ENCODE data around the gene TRAPPC11.

The TRAPPC11 gene

GRCh38 chr4:183612329-183613250 is 46.5 kb upstream of the TRAPPC11 start:
- Histone ChIP-seq H3K36me3 (replicated peaks; ENCODE audit: low read depth, low read length) (no peaks in the 10 kb centered on the region), H2AFZ (ENCODE audit: low read depth, low read length) (no peak overlapping the region), H3K9ac (ENCODE audit: low read length) (no peak overlapping the region), H3K4me3 (ENCODE audit: low read length) (no peak overlapping the region), H3K27me3 (ENCODE audit: low read depth, low read length) (no peaks in the 10 kb centered on the region), H4K20me1 (ENCODE audit: insufficient read depth, low read length) (no peaks in the 10 kb centered on the region), H3K4me1 (ENCODE audit: low read length) (no peaks in the 10 kb centered on the region), H3K9me3 (ENCODE audit: insufficient read depth, low read length) (no peaks in the 10 kb centered on the region), H3K4me2 (ENCODE audit: low read length) (no peak overlapping the region), H3K27ac (ENCODE audit: low read length) (no peak overlapping the region), H3K79me2 (ENCODE audit: low read length) (no peaks in the 10 kb centered on the region)
- TF ChIP-seq EZH2phosphoT487 (IDR thresholded peaks at IDR 0.05; ENCODE audit: low read depth) (no peak), CTCF (IDR thresholded peaks at IDR 0.05; ENCODE audit: low read depth, low read length) (no peak)

- Histone ChIP-seq H2AFZ (ENCODE audit: low read depth, low read length) (no peak overlapping the region), H3K36me3 (replicated peaks; ENCODE audit: low read depth, low read length) (no peaks in the 10 kb centered on the region), H3K4me2 (ENCODE audit: low read length) (no peak overlapping the region), H3K4me1 (ENCODE audit: low read length) (no peaks in the 10 kb centered on the region), H3K9me3 (ENCODE audit: insufficient read depth, low read length) (no peaks in the 10 kb centered on the region), H3K79me2 (ENCODE audit: low read length) (no peaks in the 10 kb centered on the region), H3K27ac (ENCODE audit: low read length) (no peak overlapping the region), H3K9ac (ENCODE audit: low read length) (no peak overlapping the region), H4K20me1 (ENCODE audit: insufficient read depth, low read length) (no peaks in the 10 kb centered on the region), H3K4me3 (ENCODE audit: low read length) (no peak overlapping the region), H3K27me3 (ENCODE audit: low read depth, low read length) (no peaks in the 10 kb centered on the region)
- no peak for TF ChIP-seq CTCF (IDR thresholded peaks at IDR 0.05; ENCODE audit: low read depth, low read length)
- TF ChIP-seq EZH2phosphoT487 (IDR thresholded peaks at IDR 0.05; ENCODE audit: low read depth): no peak
Observed at GRCh38 chr4:183617075-183617474, 42.0 kb upstream of the TRAPPC11 start.

GRCh38 chr4:183618681-183619080 is 40.4 kb upstream of the TRAPPC11 start:
- Histone ChIP-seq H4K20me1 (ENCODE audit: insufficient read depth, low read length) (no peaks in the 10 kb centered on the region), H3K27me3 (ENCODE audit: low read depth, low read length) (no peaks in the 10 kb centered on the region), H3K4me3 (ENCODE audit: low read length) (no peak overlapping the region), H3K9me3 (ENCODE audit: insufficient read depth, low read length) (no peaks in the 10 kb centered on the region), H3K27ac (ENCODE audit: low read length) (no peak overlapping the region), H3K9ac (ENCODE audit: low read length) (no peak overlapping the region), H3K4me2 (ENCODE audit: low read length) (no peak overlapping the region), H3K4me1 (ENCODE audit: low read length) (no peaks in the 10 kb centered on the region), H3K36me3 (replicated peaks; ENCODE audit: low read depth, low read length) (no peaks in the 10 kb centered on the region), H3K79me2 (ENCODE audit: low read length) (no peaks in the 10 kb centered on the region), H2AFZ (ENCODE audit: low read depth, low read length) (no peak overlapping the region)
- TF ChIP-seq CTCF (IDR thresholded peaks at IDR 0.05; ENCODE audit: low read depth, low read length) (no peak), EZH2phosphoT487 (IDR thresholded peaks at IDR 0.05; ENCODE audit: low read depth) (no peak)

GRCh38 chr4:183620421-183620820 is 38.7 kb upstream of the TRAPPC11 start:
- H3K4me2 ChIP-seq (ENCODE audit: low read length): no peak overlapping the region
- H3K4me1 ChIP-seq (ENCODE audit: low read length): no peaks in the 10 kb centered on the region
- H3K4me3 ChIP-seq (ENCODE audit: low read length): no peak overlapping the region
- H3K27ac ChIP-seq (ENCODE audit: low read length): no peak overlapping the region
- no peaks in the 10 kb centered on the region for H4K20me1 ChIP-seq (ENCODE audit: insufficient read depth, low read length)
- no peaks in the 10 kb centered on the region for H3K79me2 ChIP-seq (ENCODE audit: low read length)
- no peaks in the 10 kb centered on the region for H3K27me3 ChIP-seq (ENCODE audit: low read depth, low read length)
- H2AFZ ChIP-seq (ENCODE audit: low read depth, low read length): no peak overlapping the region
- TF ChIP-seq EZH2phosphoT487 (IDR thresholded peaks at IDR 0.05; ENCODE audit: low read depth) (no peak), CTCF (IDR thresholded peaks at IDR 0.05; ENCODE audit: low read depth, low read length) (no peak)
- no peaks in the 10 kb centered on the region for H3K9me3 ChIP-seq (ENCODE audit: insufficient read depth, low read length)
- H3K36me3 ChIP-seq (replicated peaks; ENCODE audit: low read depth, low read length): no peaks in the 10 kb centered on the region
- no peak overlapping the region for H3K9ac ChIP-seq (ENCODE audit: low read length)

Measured in OCI-LY3 (cell line).